ENCODE measurements around the gene PRSS33.

The PRSS33 gene

GRCh38 chr16:2769675-2770056 is 17.7 kb downstream of the PRSS33 start:
- Mint-ChIP-seq H3K27ac (peak overlapping the region; percentile 97), H3K4me3 (no peak overlapping the region), H3K27me3 (ENCODE audit: low read depth, poor library complexity) (peaks cover 3% of the 10 kb centered on the region), H3K9me3 (peaks cover 22% of the 10 kb centered on the region), H3K36me3 (ENCODE audit: low read depth) (peaks cover 73% of the 10 kb centered on the region), H3K4me1 (peaks cover 40% of the 10 kb centered on the region)
- TF ChIP-seq CTCF (IDR thresholded peaks at IDR 0.05), result no peak
- no peak for DNase-seq

- H3K27me3 Mint-ChIP-seq (ENCODE audit: low read depth, poor library complexity), result peaks cover 3% of the 10 kb centered on the region
- no peak overlapping the region for H3K4me3 Mint-ChIP-seq
- no peak for TF ChIP-seq CTCF (IDR thresholded peaks at IDR 0.05)
- H3K9me3 Mint-ChIP-seq, result peaks cover 28% of the 10 kb centered on the region
- peak overlapping the region; percentile 97 for H3K27ac Mint-ChIP-seq
- H3K4me1 Mint-ChIP-seq, result peaks cover 40% of the 10 kb centered on the region
- peaks cover 79% of the 10 kb centered on the region for H3K36me3 Mint-ChIP-seq (ENCODE audit: low read depth)
- DNase-seq, result no peak
Measured at GRCh38 chr16:2769100-2769529, 18.2 kb downstream of the PRSS33 start.

- H3K36me3 Mint-ChIP-seq (ENCODE audit: low read depth), result peaks cover 84% of the 10 kb centered on the region
Measured at GRCh38 chr16:2768403-2769089, 18.8 kb downstream of the PRSS33 start.

GRCh38 chr16:2767891-2768290 is 19.5 kb downstream of the PRSS33 start:
- H3K36me3 Mint-ChIP-seq (ENCODE audit: low read depth), result peaks cover 85% of the 10 kb centered on the region
- H3K27me3 Mint-ChIP-seq (ENCODE audit: low read depth, poor library complexity), result peaks cover 3% of the 10 kb centered on the region
- peaks cover 40% of the 10 kb centered on the region for H3K9me3 Mint-ChIP-seq
- H3K4me3 Mint-ChIP-seq, result no peak overlapping the region
- no peak for DNase-seq
- peaks cover 39% of the 10 kb centered on the region for H3K4me1 Mint-ChIP-seq
- peak overlapping the region; percentile 96 for H3K27ac Mint-ChIP-seq
- TF ChIP-seq CTCF (IDR thresholded peaks at IDR 0.05), result no peak

More at GRCh38 chr16:2768403-2769089, 18.8 kb downstream of the PRSS33 start:
- H3K9me3 Mint-ChIP-seq, result peaks cover 33% of the 10 kb centered on the region
- H3K27me3 Mint-ChIP-seq (ENCODE audit: low read depth, poor library complexity), result peaks cover 3% of the 10 kb centered on the region
- peak overlapping the region; percentile 97 for H3K27ac Mint-ChIP-seq
- H3K4me1 Mint-ChIP-seq, result peaks cover 40% of the 10 kb centered on the region
- DNase-seq, result no peak
- no peak for TF ChIP-seq CTCF (IDR thresholded peaks at IDR 0.05)
- no peak overlapping the region for H3K4me3 Mint-ChIP-seq

- Mint-ChIP-seq H3K27ac (peak overlapping the region; percentile 96), H3K4me3 (no peak overlapping the region), H3K4me1 (peaks cover 32% of the 10 kb centered on the region), H3K27me3 (ENCODE audit: low read depth, poor library complexity) (peaks cover 3% of the 10 kb centered on the region), H3K36me3 (ENCODE audit: low read depth) (peaks cover 85% of the 10 kb centered on the region), H3K9me3 (peaks cover 46% of the 10 kb centered on the region)
- TF ChIP-seq CTCF (IDR thresholded peaks at IDR 0.05), result no peak
- no peak for DNase-seq
Measured at GRCh38 chr16:2767140-2767731, 20.1 kb downstream of the PRSS33 start.
